Erythroblast (primary cell): Measurements from ENCODE around the gene CHADL.

Experiments
- GATA1 ChIP-seq: IDR thresholded peaks from 2 replicates; pipeline ENCODE4 v1.6.1; 2011; ENCODE audit warnings: low read depth, mild to moderate bottlenecking, control low read depth, low read length, moderate library complexity
- POLR2A ChIP-seq: IDR thresholded peaks from 2 replicates; pipeline ENCODE4 v1.6.1; 2011; ENCODE audit warnings: mild to moderate bottlenecking, low read length

DNA sequence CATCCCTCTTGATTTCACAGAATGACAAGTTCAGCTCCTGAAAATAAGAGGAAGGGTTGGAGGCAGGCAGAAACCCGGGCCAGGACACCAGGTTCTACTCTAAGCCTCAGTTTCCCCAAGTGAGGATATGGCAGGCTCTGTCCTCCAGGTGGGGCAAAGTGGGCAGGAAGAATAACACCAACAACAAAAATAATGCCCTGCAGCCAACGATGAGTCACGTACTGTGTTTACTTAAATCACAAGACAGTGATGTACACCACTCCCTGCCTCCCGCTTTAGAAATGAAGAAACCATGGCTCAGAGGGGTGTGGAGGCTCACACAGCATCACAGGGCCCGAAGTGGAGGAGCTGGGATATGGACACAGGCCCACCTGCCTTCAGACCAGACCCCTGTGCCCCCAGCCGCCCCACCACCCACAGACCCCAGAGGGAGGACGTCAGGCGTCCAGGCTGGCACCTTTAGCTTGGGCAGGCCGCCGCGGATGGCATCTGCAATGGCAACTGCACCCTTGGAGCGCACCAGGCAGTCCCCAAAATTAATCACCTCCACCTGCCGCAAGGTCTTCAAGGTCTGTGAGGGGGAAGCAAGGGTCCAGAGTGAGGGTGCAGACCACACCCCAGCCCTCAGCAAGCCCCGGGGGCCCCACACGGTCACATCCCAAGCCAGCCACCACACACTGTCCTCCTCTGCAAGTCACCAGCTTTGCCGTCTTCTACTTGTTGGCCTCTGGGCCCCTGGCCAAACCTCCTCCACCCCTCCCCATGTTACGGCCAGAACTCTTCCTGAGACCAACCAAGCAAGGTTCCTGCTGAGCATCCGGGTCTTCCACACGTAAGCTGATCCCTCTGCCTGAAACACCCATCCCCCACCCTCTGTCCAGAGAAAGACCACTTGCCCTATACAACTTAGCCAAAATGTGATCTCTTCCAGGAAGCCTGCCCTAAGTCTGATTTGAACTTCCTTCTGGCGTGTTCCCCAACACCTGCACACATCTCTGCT is 15.8 kb upstream of the CHADL start:
- TF ChIP-seq POLR2A = no peak
- TF ChIP-seq GATA1 = no peak
